PC-3 (cell line): ENCODE measurements around the gene HMGN5. TPM values are rescaled to one million over a fixed set of nuclear protein-coding genes. Genes with fewer than 3 reads are reported as not detected.
A peak's percentile ranks its signal among the peaks of the same experiment; 100 is the strongest.

ENCODE experiments used
- ATAC-seq: fragments of 200-7000 bp; cut with Tn5 transposase; 2 replicates; pipeline ENCODE4 v1.9.1; 2020; ENCODE audit warnings: mild to moderate bottlenecking, moderate library complexity
- Bru-seq: library from RNA; stranded (reverse); fragments of 400-500 nt; gene quantifications from one replicate; lab custom pipeline; 2021; lab: Mats Ljungman, UMichigan
- BruChase-seq, 2 experiments: library from RNA; stranded (reverse); fragments of 400-500 nt; gene quantifications; one replicate each; lab custom pipeline; 2021; lab: Mats Ljungman, UMichigan
- BruUV-seq: library from RNA; stranded (reverse); fragments of 400-500 nt; replicated peaks from 2 replicates; lab custom pipeline; 2021; lab: Mats Ljungman, UMichigan
- CTCF ChIA-PET: fragments of 300-600 bp; sonication (Branson Sonifier 250); formaldehyde crosslinking; loops from one replicate; lab custom pipeline; 2022; ENCODE audit warnings: antibody characterized with exemption; lab: Charles Lee
- POLR2A ChIA-PET: fragments of 300-600 bp; sonication (Branson Sonifier 250); formaldehyde crosslinking; loops from one replicate; lab custom pipeline; 2022; ENCODE audit warnings: antibody characterized with exemption; ENCODE audit not compliant: unreplicated experiment; lab: Charles Lee
- DNase-seq: peaks from one replicate; pipeline ENCODE4 v3.0.0-alpha.2; 2015
- H2AFZ ChIP-seq: fragments of 300-600 bp; sonication (generic); 2 replicates; pipeline ENCODE4 v1.6.0; 2016; ENCODE audit warnings: antibody characterized with exemption, low read length
- H3F3A ChIP-seq: fragments of 300-600 bp; sonication (generic); one replicate; pipeline ENCODE4 v1.6.0; 2017; ENCODE audit warnings: antibody characterized with exemption, low read length, control low read depth, mild to moderate bottlenecking; ENCODE audit not compliant: unreplicated experiment
- H3K27ac ChIP-seq: fragments of 300-600 bp; sonication (generic); 2 replicates; pipeline ENCODE4 v1.5.1; 2016; ENCODE audit warnings: mild to moderate bottlenecking, low read length
- H3K27me3 ChIP-seq: fragments of 300-600 bp; sonication (generic); 2 replicates; pipeline ENCODE4 v1.6.1; 2016; ENCODE audit warnings: low read length, mixed read lengths
- H3K36me3 ChIP-seq: fragments of 300-600 bp; sonication (generic); 2 replicates; pipeline ENCODE4 v1.6.1; 2016; ENCODE audit warnings: low read depth, mixed run types, low read length, mixed read lengths
- H3K4me1 ChIP-seq: fragments of 300-600 bp; sonication (generic); 2 replicates; pipeline ENCODE4 v1.5.1; 2016; ENCODE audit warnings: low read length; ENCODE audit not compliant: insufficient read depth
- H3K4me2 ChIP-seq: fragments of 300-600 bp; sonication (generic); 2 replicates; pipeline ENCODE4 v1.6.0; 2016; ENCODE audit warnings: low read length
- H3K4me3 ChIP-seq: fragments of 300-600 bp; sonication (generic); 2 replicates; pipeline ENCODE4 v1.5.1; 2016; ENCODE audit warnings: mild to moderate bottlenecking, low read length, mixed read lengths
- H3K79me2 ChIP-seq: fragments of 300-600 bp; sonication (generic); 2 replicates; pipeline ENCODE4 v1.6.1; 2017; ENCODE audit warnings: low read length, mixed read lengths
- H3K9ac ChIP-seq: fragments of 300-600 bp; sonication (generic); 2 replicates; pipeline ENCODE4 v1.6.0; 2016; ENCODE audit warnings: mild to moderate bottlenecking, low read length
- H3K9me2 ChIP-seq: fragments of 300-600 bp; sonication (generic); replicated peaks from 2 replicates; pipeline ENCODE4 v1.6.1; 2016; ENCODE audit warnings: mixed run types, low read length, mixed read lengths
- H3K9me3 ChIP-seq: fragments of 300-600 bp; sonication (generic); 2 replicates; pipeline ENCODE4 v1.6.1; 2016; ENCODE audit warnings: low read length, mixed read lengths
- H4K20me1 ChIP-seq: fragments of 300-600 bp; sonication (generic); 2 replicates; pipeline ENCODE4 v1.6.1; 2016; ENCODE audit warnings: low read length, mixed read lengths
- EZH2 ChIP-seq: fragments of 300-600 bp; sonication (generic); IDR thresholded peaks from one replicate; pipeline ENCODE4 v1.6.1; 2017; ENCODE audit warnings: antibody characterized with exemption, mild to moderate bottlenecking, low read length; ENCODE audit not compliant: unreplicated experiment
- EZH2phosphoT487 ChIP-seq: fragments of 300-600 bp; sonication (generic); IDR thresholded peaks from 2 replicates; pipeline ENCODE4 v1.6.1; 2018; ENCODE audit warnings: mild to moderate bottlenecking, antibody characterized with exemption, low read length, borderline replicate concordance
- intact Hi-C: fragments of 100-400 bp; cut with micrococcal nuclease; formaldehyde crosslinking; loops from 2 replicates; pipeline ENCODE4 v1.9.0; 2023
- long read RNA-seq: library from polyadenylated mRNA; unstranded; transcript quantifications from one replicate; pipeline ENCODE4 v2.0.0, GENCODE V29; 2021; ENCODE audit not compliant: unreplicated experiment
- total RNA-seq: library from RNA; depleted of rRNA; stranded (reverse); fragments of >200 nt; gene quantifications from 2 replicates; pipeline ENCODE4 v1.2.3, GENCODE V29; 2014; rRNA removed
- TF ChIP-seq, protein P1 (sequence below): fragments of 300-600 bp; sonication (generic); conservative IDR thresholded peaks from 2 replicates; pipeline ENCODE4 v1.5.1; 2017; ENCODE audit warnings: antibody characterized with exemption, low read depth, mild to moderate bottlenecking, low read length

HMGN5 gene, protein sequence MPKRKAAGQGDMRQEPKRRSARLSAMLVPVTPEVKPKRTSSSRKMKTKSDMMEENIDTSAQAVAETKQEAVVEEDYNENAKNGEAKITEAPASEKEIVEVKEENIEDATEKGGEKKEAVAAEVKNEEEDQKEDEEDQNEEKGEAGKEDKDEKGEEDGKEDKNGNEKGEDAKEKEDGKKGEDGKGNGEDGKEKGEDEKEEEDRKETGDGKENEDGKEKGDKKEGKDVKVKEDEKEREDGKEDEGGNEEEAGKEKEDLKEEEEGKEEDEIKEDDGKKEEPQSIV
- total RNA-seq (0.46 and 2.9 TPM in 2 replicates), Bru-seq, nascent RNA (percentile 46 among the genes with signal in this experiment), BruChase-seq, experiment 1, labeled RNA remaining after a 6-hour chase (percentile 40 among the genes with signal in this experiment), BruChase-seq, experiment 2, labeled RNA remaining after a 2-hour chase (percentile 47 among the genes with signal in this experiment)
- long read RNA-seq, partial matches to known transcripts = 0 of 19 reads
- long read RNA-seq, other reads (novel, unspliced or antisense) = 18 of 19 reads

DNA sequence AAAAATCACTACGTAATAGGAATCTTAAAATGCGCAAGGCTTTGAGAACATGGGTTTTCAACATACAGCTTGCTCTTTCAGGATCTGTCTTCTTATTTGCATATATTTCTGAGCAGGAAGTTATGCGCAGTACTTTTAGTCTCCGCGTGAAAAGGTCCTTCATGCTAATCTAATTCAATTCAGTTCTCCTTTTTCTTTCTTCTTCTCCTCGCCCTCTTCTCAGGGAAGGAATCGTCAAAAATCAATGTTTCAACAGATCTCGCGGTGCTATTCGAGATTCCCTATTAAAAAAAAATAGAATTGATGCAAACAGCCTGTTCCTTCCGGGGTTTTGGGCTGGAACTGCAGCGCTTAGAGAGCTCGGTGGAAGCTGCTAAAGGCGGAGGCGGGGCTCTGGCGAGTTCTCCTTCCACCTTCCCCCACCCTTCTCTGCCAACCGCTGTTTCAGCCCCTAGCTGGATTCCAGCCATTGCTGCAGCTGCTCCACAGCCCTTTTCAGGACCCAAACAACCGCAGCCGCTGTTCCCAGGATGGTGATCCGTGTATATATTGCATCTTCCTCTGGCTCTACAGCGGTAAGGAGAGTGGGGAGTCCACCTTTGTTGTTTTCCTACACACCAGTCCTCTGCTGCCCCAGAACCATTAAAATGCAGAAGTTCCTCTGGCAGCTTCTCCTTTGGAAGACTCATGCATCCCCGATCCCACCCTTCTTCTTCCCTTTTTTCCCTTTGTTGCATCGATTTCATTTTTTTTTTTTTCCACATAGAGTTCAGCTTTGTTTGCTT is at the start of gene HMGN5, which contains the start of gene SH3BGRL:
HMGN5 (minus strand) TSS at position 243 of the 785 bp plus-strand sequence. CDS start 80,364 bp downstream, outside the sequence.
SH3BGRL (plus strand) TSS at position 432 of the 785 bp plus-strand sequence; CDS start at position 531, 99 bp downstream.
- peak within 1 kb of the TSS; percentile 33 for H3K27ac ChIP-seq
- CTCF ChIA-PET = interaction anchor here (0.6 to 0.8 kb wide), 2 partner anchors 28 to 322 kb away, joined by 3 read pairs; no protein-coding TSS in a partner anchor
- intact Hi-C loops = loop anchor here (5.0 kb wide), 1 partner anchor 85 kb away; no protein-coding TSS in a partner anchor
- H3K4me1 ChIP-seq = peaks cover 6% of the 10 kb centered on the region; the same call in 1 of the 2 replicates
- peaks cover 15% of the 10 kb centered on the region; the same call in 1 of the 2 replicates for H3K79me2 ChIP-seq
- peak within 1 kb of the TSS; percentile 91 for H3K4me2 ChIP-seq
- no peaks in the 10 kb centered on the region for H3K9me3 ChIP-seq
- peak; percentile 79 for DNase-seq
- H3K9ac ChIP-seq = peak within 1 kb of the TSS; percentile 69
- H3F3A ChIP-seq = no peaks in the 10 kb centered on the region
- no peaks in the 10 kb centered on the region for H3K9me2 ChIP-seq
- no peaks in the 10 kb centered on the region for H3K36me3 ChIP-seq
- H4K20me1 ChIP-seq = no peaks in the 10 kb centered on the region
- BruUV-seq = no TSS peak
- H3K27me3 ChIP-seq = no peaks in the 10 kb centered on the region
- H2AFZ ChIP-seq = peak within 1 kb of the TSS; percentile 91
- POLR2A ChIA-PET = interaction anchor here (0.6 kb wide), 1 partner anchor 128 kb away, joined by 3 read pairs; no protein-coding TSS in a partner anchor
- peak; percentile 97 for ATAC-seq
- peak within 1 kb of the TSS; percentile 83 for H3K4me3 ChIP-seq
- TF ChIP-seq EZH2phosphoT487 (no peak), EZH2 (no peak)
- TF ChIP-seq, protein P1, sequence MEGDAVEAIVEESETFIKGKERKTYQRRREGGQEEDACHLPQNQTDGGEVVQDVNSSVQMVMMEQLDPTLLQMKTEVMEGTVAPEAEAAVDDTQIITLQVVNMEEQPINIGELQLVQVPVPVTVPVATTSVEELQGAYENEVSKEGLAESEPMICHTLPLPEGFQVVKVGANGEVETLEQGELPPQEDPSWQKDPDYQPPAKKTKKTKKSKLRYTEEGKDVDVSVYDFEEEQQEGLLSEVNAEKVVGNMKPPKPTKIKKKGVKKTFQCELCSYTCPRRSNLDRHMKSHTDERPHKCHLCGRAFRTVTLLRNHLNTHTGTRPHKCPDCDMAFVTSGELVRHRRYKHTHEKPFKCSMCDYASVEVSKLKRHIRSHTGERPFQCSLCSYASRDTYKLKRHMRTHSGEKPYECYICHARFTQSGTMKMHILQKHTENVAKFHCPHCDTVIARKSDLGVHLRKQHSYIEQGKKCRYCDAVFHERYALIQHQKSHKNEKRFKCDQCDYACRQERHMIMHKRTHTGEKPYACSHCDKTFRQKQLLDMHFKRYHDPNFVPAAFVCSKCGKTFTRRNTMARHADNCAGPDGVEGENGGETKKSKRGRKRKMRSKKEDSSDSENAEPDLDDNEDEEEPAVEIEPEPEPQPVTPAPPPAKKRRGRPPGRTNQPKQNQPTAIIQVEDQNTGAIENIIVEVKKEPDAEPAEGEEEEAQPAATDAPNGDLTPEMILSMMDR = no peak

GRCh38 chrX:81241753-81242152 is 40.0 kb upstream of the HMGN5 start:
- intact Hi-C loops = no loop called here
- TF ChIP-seq, protein P1 = no peak
- TF ChIP-seq EZH2 = no peak
- TF ChIP-seq EZH2phosphoT487 = no peak
- Histone ChIP-seq H3K79me2 (no peaks in the 10 kb centered on the region), H3K4me3 (no peak overlapping the region), H2AFZ (no peak overlapping the region), H3K9me3 (no peaks in the 10 kb centered on the region), H3K27ac (no peak overlapping the region), H3F3A (no peaks in the 10 kb centered on the region), H3K27me3 (no peaks in the 10 kb centered on the region), H3K9ac (no peak overlapping the region), H3K4me1 (no peaks in the 10 kb centered on the region), H3K36me3 (no peaks in the 10 kb centered on the region), H3K4me2 (no peak overlapping the region), H3K9me2 (no peaks in the 10 kb centered on the region), H4K20me1 (no peaks in the 10 kb centered on the region)
- DNase-seq (no peak), ATAC-seq (no peak)
- POLR2A ChIA-PET = no interaction called here
- no TSS peak for BruUV-seq
- CTCF ChIA-PET = no interaction called here
